ENCODE results near the gene STK32C.

DNA sequence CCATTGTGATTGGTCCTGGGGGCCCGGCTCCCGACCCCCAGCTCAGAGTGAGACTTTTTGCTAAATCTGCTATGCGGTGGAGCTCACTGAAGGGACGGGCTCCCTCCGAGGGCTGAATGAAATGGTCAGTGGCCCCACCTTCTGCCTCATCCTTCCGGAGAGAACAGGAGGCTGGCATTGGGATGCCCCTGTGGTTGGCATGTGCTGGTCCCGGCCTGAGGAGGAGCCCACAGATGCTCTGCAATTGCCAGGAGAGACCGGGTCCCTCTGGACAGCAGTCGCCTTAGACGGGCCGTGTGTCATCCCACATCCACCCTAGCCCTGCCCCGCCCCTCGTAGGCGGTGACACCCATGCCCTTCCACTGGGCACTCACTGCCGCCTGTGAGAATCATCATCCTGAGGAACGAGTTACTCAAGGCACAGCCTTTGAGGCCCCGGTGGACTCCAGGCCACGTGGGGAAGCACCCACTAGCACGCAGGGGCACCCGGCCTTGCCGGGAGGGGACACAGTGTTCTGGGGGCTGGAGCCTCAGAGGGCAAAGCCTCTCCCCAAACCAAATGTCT lies 142.3 kb downstream of the STK32C start:
- TF ChIP-seq, protein P1, sequence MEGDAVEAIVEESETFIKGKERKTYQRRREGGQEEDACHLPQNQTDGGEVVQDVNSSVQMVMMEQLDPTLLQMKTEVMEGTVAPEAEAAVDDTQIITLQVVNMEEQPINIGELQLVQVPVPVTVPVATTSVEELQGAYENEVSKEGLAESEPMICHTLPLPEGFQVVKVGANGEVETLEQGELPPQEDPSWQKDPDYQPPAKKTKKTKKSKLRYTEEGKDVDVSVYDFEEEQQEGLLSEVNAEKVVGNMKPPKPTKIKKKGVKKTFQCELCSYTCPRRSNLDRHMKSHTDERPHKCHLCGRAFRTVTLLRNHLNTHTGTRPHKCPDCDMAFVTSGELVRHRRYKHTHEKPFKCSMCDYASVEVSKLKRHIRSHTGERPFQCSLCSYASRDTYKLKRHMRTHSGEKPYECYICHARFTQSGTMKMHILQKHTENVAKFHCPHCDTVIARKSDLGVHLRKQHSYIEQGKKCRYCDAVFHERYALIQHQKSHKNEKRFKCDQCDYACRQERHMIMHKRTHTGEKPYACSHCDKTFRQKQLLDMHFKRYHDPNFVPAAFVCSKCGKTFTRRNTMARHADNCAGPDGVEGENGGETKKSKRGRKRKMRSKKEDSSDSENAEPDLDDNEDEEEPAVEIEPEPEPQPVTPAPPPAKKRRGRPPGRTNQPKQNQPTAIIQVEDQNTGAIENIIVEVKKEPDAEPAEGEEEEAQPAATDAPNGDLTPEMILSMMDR (IDR thresholded peaks at IDR 0.05), result no peak
- no peak for TF ChIP-seq POLR2AphosphoS5 (IDR thresholded peaks at IDR 0.05)
- no peak for TF ChIP-seq EP300 (IDR thresholded peaks at IDR 0.05)
